Transverse colon (tissue), 4 donors: ENCODE results near the gene FER1L5.

Source experiments
- EP300 ChIP-seq: sonication (generic); formaldehyde crosslinking; IDR thresholded peaks from one replicate; pipeline ENCODE4 v1.6.1; 2017; ENCODE audit warnings: antibody characterized with exemption, low read depth
- POLR2A ChIP-seq: fragments of 450-650 bp; IDR thresholded peaks from one replicate; pipeline ENCODE4 v1.6.1; 2016; ENCODE audit warnings: antibody characterized with exemption, mild to moderate bottlenecking, moderate library complexity
- POLR2AphosphoS5 ChIP-seq, 3 donors: sonication (generic); formaldehyde crosslinking; IDR thresholded peaks; one replicate each; pipeline ENCODE4 v1.6.1; 2016; ENCODE audit warnings: antibody characterized with exemption in 3 of 3
- TF ChIP-seq, protein P1 (sequence below), 5 experiments: fragments of 200-600 bp in 3 of 5; fragments of 450-650 bp in 2 of 5; sonication (generic) in 3 of 5; IDR thresholded peaks; 1 replicate in 2 of 5; 2 replicates in 3 of 5; pipeline ENCODE4 v1.5.1; 2016 to 2017; ENCODE audit warnings: antibody characterized with exemption in 5 of 5, inconsistent platforms in 3 of 5, mild to moderate bottlenecking in 2 of 5, moderate library complexity in 1 of 5

DNA sequence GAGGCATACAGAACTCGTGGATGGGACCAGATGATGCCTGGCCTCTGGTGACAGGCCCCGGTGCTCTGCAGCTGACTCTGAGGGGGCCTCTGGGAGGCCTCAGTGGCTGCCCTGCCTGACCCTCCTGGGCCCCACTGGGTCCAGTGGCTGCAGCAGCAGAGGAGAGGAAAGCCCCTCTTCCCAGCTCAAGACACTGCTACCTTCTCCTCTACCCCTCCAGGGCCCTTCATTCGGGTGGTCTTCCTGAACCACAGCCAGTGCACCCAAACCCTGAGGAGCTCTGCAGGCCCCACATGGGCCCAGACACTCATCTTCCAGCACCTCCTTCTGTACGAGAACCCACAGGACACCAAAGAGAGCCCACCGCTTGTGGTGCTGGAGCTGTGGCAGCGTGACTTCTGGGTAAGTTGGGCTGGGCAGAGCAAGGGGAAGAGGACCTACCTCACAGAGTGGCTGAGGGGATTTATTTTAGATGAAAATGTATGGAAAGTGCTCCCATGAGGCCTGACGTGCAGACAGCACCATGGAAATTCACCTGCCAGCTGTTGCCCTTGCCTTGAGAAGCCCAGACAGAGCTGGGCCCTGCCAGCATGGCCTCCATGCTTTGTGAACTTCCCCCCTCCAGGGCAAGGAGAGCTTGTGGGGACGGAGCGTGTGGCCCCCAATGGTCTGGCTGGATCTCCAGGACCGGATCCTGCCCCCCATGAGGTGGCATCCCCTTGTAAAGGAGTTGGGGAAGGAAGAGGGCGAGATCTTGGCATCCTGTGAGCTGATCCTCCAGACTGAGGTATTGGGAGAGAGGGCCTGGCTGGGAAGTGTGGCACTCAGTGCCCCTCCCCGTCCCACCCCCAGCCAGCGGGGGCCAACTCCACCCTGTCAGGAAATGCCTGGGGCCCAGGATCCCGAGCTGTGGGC lies 51.0 kb downstream of the FER1L5 start:
- TF ChIP-seq, protein P1, sequence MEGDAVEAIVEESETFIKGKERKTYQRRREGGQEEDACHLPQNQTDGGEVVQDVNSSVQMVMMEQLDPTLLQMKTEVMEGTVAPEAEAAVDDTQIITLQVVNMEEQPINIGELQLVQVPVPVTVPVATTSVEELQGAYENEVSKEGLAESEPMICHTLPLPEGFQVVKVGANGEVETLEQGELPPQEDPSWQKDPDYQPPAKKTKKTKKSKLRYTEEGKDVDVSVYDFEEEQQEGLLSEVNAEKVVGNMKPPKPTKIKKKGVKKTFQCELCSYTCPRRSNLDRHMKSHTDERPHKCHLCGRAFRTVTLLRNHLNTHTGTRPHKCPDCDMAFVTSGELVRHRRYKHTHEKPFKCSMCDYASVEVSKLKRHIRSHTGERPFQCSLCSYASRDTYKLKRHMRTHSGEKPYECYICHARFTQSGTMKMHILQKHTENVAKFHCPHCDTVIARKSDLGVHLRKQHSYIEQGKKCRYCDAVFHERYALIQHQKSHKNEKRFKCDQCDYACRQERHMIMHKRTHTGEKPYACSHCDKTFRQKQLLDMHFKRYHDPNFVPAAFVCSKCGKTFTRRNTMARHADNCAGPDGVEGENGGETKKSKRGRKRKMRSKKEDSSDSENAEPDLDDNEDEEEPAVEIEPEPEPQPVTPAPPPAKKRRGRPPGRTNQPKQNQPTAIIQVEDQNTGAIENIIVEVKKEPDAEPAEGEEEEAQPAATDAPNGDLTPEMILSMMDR (IDR thresholded peaks at IDR 0.05), result no peak
- TF ChIP-seq POLR2A (no peak), EP300 (no peak), POLR2AphosphoS5 (IDR thresholded peaks at IDR 0.05) (no peak)
